Lower lobe of right lung (tissue), 2 donors: Measurements from ENCODE around the gene ZNF343. TPM values are rescaled to one million over a fixed set of nuclear protein-coding genes. Genes with fewer than 3 reads are reported as not detected.

ENCODE experiments used
- ATAC-seq, 2 donors: fragments of 200-7000 bp; cut with Tn5 transposase; one replicate each; pipeline ENCODE4 v1.9.1; 2020 to 2022; ENCODE audit warnings: mild to moderate bottlenecking in 2 of 2, moderate library complexity in 2 of 2
- DNase-seq: peaks from one replicate; pipeline ENCODE4 v3.0.0-alpha.2; 2020
- H3K27ac ChIP-seq: fragments of 200-600 bp; one replicate; pipeline ENCODE4 v1.8.0; 2022
- H3K27me3 ChIP-seq: fragments of 200-600 bp; one replicate; pipeline ENCODE4 v1.8.0; 2022; ENCODE audit warnings: low read depth
- H3K36me3 ChIP-seq: fragments of 200-600 bp; one replicate; pipeline ENCODE4 v1.8.0; 2022; ENCODE audit warnings: mild to moderate bottlenecking
- H3K4me1 ChIP-seq: fragments of 200-600 bp; one replicate; pipeline ENCODE4 v1.8.0; 2022
- H3K4me3 ChIP-seq: fragments of 200-600 bp; one replicate; pipeline ENCODE4 v1.8.0; 2022; ENCODE audit warnings: mild to moderate bottlenecking
- H3K9me3 ChIP-seq: fragments of 200-600 bp; one replicate; pipeline ENCODE4 v1.8.0; 2022
- CTCF ChIP-seq: fragments of 200-600 bp; IDR thresholded peaks from one replicate; pipeline ENCODE4 v1.8.0; 2022; ENCODE audit warnings: antibody characterized with exemption, mild to moderate bottlenecking
- intact Hi-C: fragments of 100-400 bp; cut with DNase I; formaldehyde crosslinking; loops from one replicate; pipeline ENCODE4 v1.11.0; 2022
- total RNA-seq: library from RNA; stranded (reverse); fragmentation: NEBNext Ultra II Directional; extraction: Animal tissue kit (Norgen Biotek cat#: 25700); gene quantifications from one replicate; pipeline ENCODE4 v1.2.1, GENCODE V29; 2021
- donor health status: DM: no; HTN: yes; CAD: no; lungs with severe emphysema.

ZNF343 gene
- total RNA-seq, 1 donor from 2014 or later, result 8.8 TPM

- intact Hi-C loops, result no loop called here
Observed at GRCh38 chr20:2519115-2519809, 10.5 kb upstream of the ZNF343 start.

GRCh38 chr20:2518558-2518957 lies 9.8 kb upstream of the ZNF343 start:
- Histone ChIP-seq H3K27me3 (no peaks in the 10 kb centered on the region), H3K4me1 (peaks cover under 1% of the 10 kb centered on the region), H3K4me3 (no peak overlapping the region), H3K27ac (no peak overlapping the region), H3K9me3 (no peaks in the 10 kb centered on the region), H3K36me3 (no peaks in the 10 kb centered on the region)
- ATAC-seq (no peak), DNase-seq (no peak)
- no peak for TF ChIP-seq CTCF
- intact Hi-C loops, result no loop called here

More at GRCh38 chr20:2519115-2519809, 10.5 kb upstream of the ZNF343 start:
- Histone ChIP-seq H3K9me3 (no peaks in the 10 kb centered on the region), H3K27ac (no peak overlapping the region), H3K4me1 (peaks cover 8% of the 10 kb centered on the region), H3K4me3 (no peak overlapping the region), H3K27me3 (no peaks in the 10 kb centered on the region), H3K36me3 (no peaks in the 10 kb centered on the region)
- ATAC-seq (no peak), DNase-seq (no peak)
- TF ChIP-seq CTCF, result no peak

GRCh38 chr20:2518096-2518495 lies 9.4 kb upstream of the ZNF343 start:
- Histone ChIP-seq H3K36me3 (no peaks in the 10 kb centered on the region), H3K27me3 (no peaks in the 10 kb centered on the region), H3K27ac (no peak overlapping the region), H3K9me3 (no peaks in the 10 kb centered on the region), H3K4me1 (no peaks in the 10 kb centered on the region), H3K4me3 (no peak overlapping the region)
- no peak for DNase-seq
- TF ChIP-seq CTCF, result no peak
- no peak for ATAC-seq
- intact Hi-C loops, result no loop called here

GRCh38 chr20:2516399-2516798 lies 7.7 kb upstream of the ZNF343 start:
- ATAC-seq (no peak), DNase-seq (no peak)
- no peak for TF ChIP-seq CTCF
- no peaks in the 10 kb centered on the region for H3K27me3 ChIP-seq
- no peaks in the 10 kb centered on the region for H3K4me1 ChIP-seq
- intact Hi-C loops, result no loop called here
- no peaks in the 10 kb centered on the region for H3K36me3 ChIP-seq
- no peak overlapping the region for H3K4me3 ChIP-seq
- H3K27ac ChIP-seq, result no peak overlapping the region
- no peaks in the 10 kb centered on the region for H3K9me3 ChIP-seq

- Histone ChIP-seq H3K27ac (no peak overlapping the region), H3K36me3 (no peaks in the 10 kb centered on the region), H3K4me3 (no peak overlapping the region), H3K27me3 (no peaks in the 10 kb centered on the region), H3K4me1 (no peaks in the 10 kb centered on the region), H3K9me3 (no peaks in the 10 kb centered on the region)
- DNase-seq (no peak), ATAC-seq (no peak)
- TF ChIP-seq CTCF, result no peak
- intact Hi-C loops, result no loop called here
Observed at GRCh38 chr20:2515203-2515602, 6.5 kb upstream of the ZNF343 start.
